Lower leg skin (tissue), 4 donors: Measurements from ENCODE around the gene PRSS1. TPM values are rescaled to one million over a fixed set of nuclear protein-coding genes. Genes with fewer than 3 reads are reported as not detected.

ENCODE experiments used
- DNase-seq, 2 donors: peaks; one replicate each; pipeline ENCODE4 v3.0.0-alpha.2; 2019; ENCODE audit warnings: low spot score in 2 of 2
- H3K4me3 ChIP-seq: fragments of 200-600 bp; sonication (generic); 2 replicates; pipeline ENCODE4 v1.5.1; 2017; ENCODE audit warnings: mild to moderate bottlenecking, low read depth; ENCODE audit not compliant: poor library complexity, severe bottlenecking
- CTCF ChIP-seq, 3 donors: fragments of 450-650 bp; IDR thresholded peaks; one replicate each; pipeline ENCODE4 v1.5.1; 2016; ENCODE audit warnings: antibody characterized with exemption in 3 of 3, mild to moderate bottlenecking in 3 of 3, moderate library complexity in 2 of 3
- POLR2A ChIP-seq, 2 donors: fragments of 450-650 bp; IDR thresholded peaks; one replicate each; pipeline ENCODE4 v1.6.1; 2016 to 2017; ENCODE audit warnings: antibody characterized with exemption in 2 of 2, mild to moderate bottlenecking in 1 of 2, moderate library complexity in 1 of 2
- WGBS, 2 donors: methylation state at CpG; one replicate each; pipeline ENCODE4 v1.1.5; 2018; 5-methylcytosine and 5-hydroxymethylcytosine counted together
- intact Hi-C: fragments of 100-400 bp; cut with DNase I; formaldehyde crosslinking; loops from one replicate; pipeline ENCODE4 v1.15.0; 2023; ENCODE audit warnings: low total_unique reads
- total RNA-seq, 4 donors: library from RNA; depleted of rRNA; stranded (reverse); fragments of >200 nt; gene quantifications; one replicate each; pipeline ENCODE4 v1.1.0, GENCODE V29; 2016

PRSS1 gene
- total RNA-seq, 4 donors from 2014 or later: 3.0 TPM; not detected in 3

- TF ChIP-seq POLR2A (IDR thresholded peaks at IDR 0.05) (no peak), CTCF (IDR thresholded peaks at IDR 0.05) (no peak)
- intact Hi-C loops: no loop called here
- no peak overlapping the region for H3K4me3 ChIP-seq
- WGBS, 2 donors: 78 to 92% methylated on average over 4 of the region's 4 CpGs
- DNase-seq: no peak
Measured at GRCh38 chr7:142712617-142712957, 36.7 kb upstream of the PRSS1 start.

GRCh38 chr7:142714375-142714774 lies 34.9 kb upstream of the PRSS1 start:
- no peak overlapping the region for H3K4me3 ChIP-seq
- intact Hi-C loops: no loop called here
- 42 to 59% methylated on average over 2 of the region's 2 CpGs for WGBS, 2 donors
- no peak for TF ChIP-seq POLR2A (IDR thresholded peaks at IDR 0.05)
- TF ChIP-seq CTCF (IDR thresholded peaks at IDR 0.05): no peak
- DNase-seq: no peak

- 43 to 64% methylated on average over 2 of the region's 2 CpGs for WGBS, 2 donors
- TF ChIP-seq POLR2A (IDR thresholded peaks at IDR 0.05): no peak
- no peak for TF ChIP-seq CTCF (IDR thresholded peaks at IDR 0.05)
Measured at GRCh38 chr7:142716596-142716995, 32.7 kb upstream of the PRSS1 start.

GRCh38 chr7:142717453-142717852 lies 31.8 kb upstream of the PRSS1 start:
- DNase-seq: no peak
- no peak overlapping the region for H3K4me3 ChIP-seq
- 79 to 82% methylated on average over 6 of the region's 6 CpGs for WGBS, 2 donors
- TF ChIP-seq CTCF (IDR thresholded peaks at IDR 0.05) (no peak), POLR2A (IDR thresholded peaks at IDR 0.05) (no peak)
- intact Hi-C loops: no loop called here

More at GRCh38 chr7:142716596-142716995, 32.7 kb upstream of the PRSS1 start:
- DNase-seq: no peak
- H3K4me3 ChIP-seq: no peak overlapping the region
- intact Hi-C loops: no loop called here

GRCh38 chr7:142718313-142718712 lies 31.0 kb upstream of the PRSS1 start:
- WGBS, 2 donors: 65 to 82% methylated on average over 1 of the region's 1 CpG
- no peak overlapping the region for H3K4me3 ChIP-seq
- no peak for DNase-seq
- intact Hi-C loops: no loop called here
- TF ChIP-seq POLR2A (IDR thresholded peaks at IDR 0.05) (no peak), CTCF (IDR thresholded peaks at IDR 0.05) (no peak)

- H3K4me3 ChIP-seq: no peak overlapping the region
- no peak for DNase-seq
- no peak for TF ChIP-seq CTCF (IDR thresholded peaks at IDR 0.05)
- WGBS, 2 donors: 88 to 89% methylated on average over 8 of the region's 8 CpGs
- intact Hi-C loops: no loop called here
Measured at GRCh38 chr7:142720172-142720773, 29.0 kb upstream of the PRSS1 start.
